ENCODE measurements around the gene SLC9A3. TPM values are rescaled to one million over a fixed set of nuclear protein-coding genes. Genes with fewer than 3 reads are reported as not detected.
A peak's percentile ranks its signal among the peaks of the same experiment; 100 is the strongest.

SLC9A3 gene
- total RNA-seq, 1 experiment from 2014 or later = 0.85 TPM

DNA sequence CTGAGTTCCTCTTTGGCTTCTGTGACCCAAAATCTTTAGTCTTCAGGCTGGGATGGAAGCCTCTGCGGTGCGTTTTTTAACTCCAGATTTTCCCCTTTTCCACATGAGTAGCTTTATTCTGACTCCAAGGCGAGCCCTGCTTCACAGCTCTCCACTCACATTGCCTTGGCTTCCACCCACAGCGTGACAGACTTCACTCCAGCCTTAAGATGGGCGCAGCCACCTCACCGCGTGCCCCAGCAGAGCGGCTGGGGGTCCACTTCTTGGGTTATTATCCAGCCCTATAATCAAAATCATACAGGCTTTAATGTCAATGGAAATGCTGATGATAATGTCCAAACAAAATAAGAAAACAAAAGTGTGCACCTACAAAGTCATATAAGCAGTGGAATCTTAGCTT, 80.0 kb downstream of the SLC9A3 start:
- Mint-ChIP-seq H3K4me1 (peaks cover 8 to 10% of the 10 kb centered on the region in 2 experiments; a peak in 3 of 4 replicates), H3K27me3 (ENCODE audit: low read depth) (peaks cover 19% of the 10 kb centered on the region), H3K4me3 (peak overlapping the region; percentile 94 to 98), H3K27ac (no peak overlapping the region; a peak in 1 of 7 replicates), H3K9me3 (0 out of 5 replicates have a peak, but pooled peaks cover 0 to 3% of the 10 kb centered on the region in 2 experiments), H3K36me3 (ENCODE audit: insufficient read depth in 1 of 3, low read depth in 3 of 3) (peaks cover 22 to 31% (median 30%) of the 10 kb centered on the region in 3 experiments; a peak in 6 of 7 replicates)
- TF ChIP-seq CTCF (conservative IDR thresholded peaks at IDR 0.05) = no peak
- no peak overlapping the region for H3K9ac ChIP-seq (ENCODE audit: extremely low read depth, insufficient read length, low read length)
- no peak overlapping the region for H4K91ac ChIP-seq (ENCODE audit: insufficient read length, low read depth, low read length)
- H4K20me1 ChIP-seq (ENCODE audit: control insufficient read depth, insufficient read depth, insufficient read length) = no peaks in the 10 kb centered on the region
- H3T11ph ChIP-seq (ENCODE audit: low read length) = no peak overlapping the region
- H2AFZ ChIP-seq (ENCODE audit: low read length) = no peak overlapping the region
- H3K79me1 ChIP-seq (ENCODE audit: insufficient read depth, low read depth, low read length, poor library complexity, severe bottlenecking) = peaks cover 10% of the 10 kb centered on the region
- no peak overlapping the region for H2AK5ac ChIP-seq (ENCODE audit: insufficient read length, low read length)
- no peak overlapping the region for H3K27ac ChIP-seq (ENCODE audit: insufficient read length, low read depth, low read length)
- no peak overlapping the region for H2BK5ac ChIP-seq (ENCODE audit: insufficient read length, low read length)
- H2BK20ac ChIP-seq (ENCODE audit: low read depth, low read length, poor library complexity, severe bottlenecking) = no peak overlapping the region
- no peak overlapping the region for H3K56ac ChIP-seq (ENCODE audit: insufficient read length, low read depth, low read length)
- no peaks in the 10 kb centered on the region for H3K9me3 ChIP-seq (ENCODE audit: control insufficient read depth, low read depth, low read length)
- no peak overlapping the region for H4K5ac ChIP-seq (ENCODE audit: insufficient read length, low read depth, low read length)
- no peak overlapping the region for H3K4me2 ChIP-seq (ENCODE audit: insufficient read depth, insufficient read length, low read length)
- no peaks in the 10 kb centered on the region for H3K4me1 ChIP-seq (ENCODE audit: insufficient read depth, low read length)
- H3K4ac ChIP-seq (ENCODE audit: low read depth, low read length) = no peak overlapping the region
- DNase-seq = no peak
- no peaks in the 10 kb centered on the region for H3K27me3 ChIP-seq (ENCODE audit: insufficient read depth, low read length)
- no peak overlapping the region for H3K18ac ChIP-seq (ENCODE audit: insufficient read length, low read depth, low read length)
- peaks cover 6% of the 10 kb centered on the region; the same call in 1 of the 2 replicates for H3K79me2 ChIP-seq (ENCODE audit: insufficient read depth, low read length)
- H2BK120ac ChIP-seq (ENCODE audit: low read depth, low read length, poor library complexity, severe bottlenecking) = no peak overlapping the region
- H2BK12ac ChIP-seq (ENCODE audit: insufficient read length, low read depth, low read length) = no peak overlapping the region
- H4K8ac ChIP-seq (replicated peaks; ENCODE audit: insufficient read length, low read depth, low read length) = no peak overlapping the region
- WGBS (ENCODE audit: extremely low coverage, insufficient read length, low lambda C conversion rate) = no CpG with 5 or more reads among the region's 8 CpGs
- no peak overlapping the region for H3K23ac ChIP-seq (ENCODE audit: insufficient read length, low read depth, low read length)
- peaks cover 12% of the 10 kb centered on the region for H3K23me2 ChIP-seq (ENCODE audit: insufficient read length, low read depth, low read length, poor library complexity, severe bottlenecking)
- H3K14ac ChIP-seq (ENCODE audit: insufficient read depth, low read length) = no peak overlapping the region
- no peak overlapping the region for H2BK15ac ChIP-seq (ENCODE audit: low read depth, low read length)

All from H9 (cell line).